ENCODE measurements around the gene PNPLA7. TPM values are rescaled to one million over a fixed set of nuclear protein-coding genes. Genes with fewer than 3 reads are reported as not detected.

The PNPLA7 gene
- total and polyA plus RNA-seq, 2 of the 8 experiments (the other 6 are each of a cell fraction or from before 2014, with no cell fraction given), result 0.35 to 0.47 TPM

DNA sequence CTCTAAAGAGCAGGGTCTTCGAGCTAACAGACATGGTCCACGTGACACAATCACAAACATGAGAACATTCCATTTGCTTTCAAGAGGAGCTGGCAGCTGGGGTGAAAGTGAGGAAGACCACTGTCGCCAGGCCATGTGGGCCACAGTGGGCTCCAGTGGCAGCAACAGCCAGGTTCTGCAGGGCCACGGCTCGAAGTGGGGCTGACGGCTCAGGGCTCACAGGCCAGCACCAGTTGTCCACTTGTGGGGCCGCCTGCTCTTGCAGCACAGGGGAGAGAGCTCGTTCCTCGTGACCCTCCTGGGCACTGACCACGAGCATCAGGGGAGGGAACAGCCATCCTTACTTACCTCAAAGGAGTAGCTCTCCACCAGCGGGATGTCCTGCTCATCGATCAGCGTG lies 38.1 kb upstream of the PNPLA7 start (continued):
- TF ChIP-seq, protein P1, sequence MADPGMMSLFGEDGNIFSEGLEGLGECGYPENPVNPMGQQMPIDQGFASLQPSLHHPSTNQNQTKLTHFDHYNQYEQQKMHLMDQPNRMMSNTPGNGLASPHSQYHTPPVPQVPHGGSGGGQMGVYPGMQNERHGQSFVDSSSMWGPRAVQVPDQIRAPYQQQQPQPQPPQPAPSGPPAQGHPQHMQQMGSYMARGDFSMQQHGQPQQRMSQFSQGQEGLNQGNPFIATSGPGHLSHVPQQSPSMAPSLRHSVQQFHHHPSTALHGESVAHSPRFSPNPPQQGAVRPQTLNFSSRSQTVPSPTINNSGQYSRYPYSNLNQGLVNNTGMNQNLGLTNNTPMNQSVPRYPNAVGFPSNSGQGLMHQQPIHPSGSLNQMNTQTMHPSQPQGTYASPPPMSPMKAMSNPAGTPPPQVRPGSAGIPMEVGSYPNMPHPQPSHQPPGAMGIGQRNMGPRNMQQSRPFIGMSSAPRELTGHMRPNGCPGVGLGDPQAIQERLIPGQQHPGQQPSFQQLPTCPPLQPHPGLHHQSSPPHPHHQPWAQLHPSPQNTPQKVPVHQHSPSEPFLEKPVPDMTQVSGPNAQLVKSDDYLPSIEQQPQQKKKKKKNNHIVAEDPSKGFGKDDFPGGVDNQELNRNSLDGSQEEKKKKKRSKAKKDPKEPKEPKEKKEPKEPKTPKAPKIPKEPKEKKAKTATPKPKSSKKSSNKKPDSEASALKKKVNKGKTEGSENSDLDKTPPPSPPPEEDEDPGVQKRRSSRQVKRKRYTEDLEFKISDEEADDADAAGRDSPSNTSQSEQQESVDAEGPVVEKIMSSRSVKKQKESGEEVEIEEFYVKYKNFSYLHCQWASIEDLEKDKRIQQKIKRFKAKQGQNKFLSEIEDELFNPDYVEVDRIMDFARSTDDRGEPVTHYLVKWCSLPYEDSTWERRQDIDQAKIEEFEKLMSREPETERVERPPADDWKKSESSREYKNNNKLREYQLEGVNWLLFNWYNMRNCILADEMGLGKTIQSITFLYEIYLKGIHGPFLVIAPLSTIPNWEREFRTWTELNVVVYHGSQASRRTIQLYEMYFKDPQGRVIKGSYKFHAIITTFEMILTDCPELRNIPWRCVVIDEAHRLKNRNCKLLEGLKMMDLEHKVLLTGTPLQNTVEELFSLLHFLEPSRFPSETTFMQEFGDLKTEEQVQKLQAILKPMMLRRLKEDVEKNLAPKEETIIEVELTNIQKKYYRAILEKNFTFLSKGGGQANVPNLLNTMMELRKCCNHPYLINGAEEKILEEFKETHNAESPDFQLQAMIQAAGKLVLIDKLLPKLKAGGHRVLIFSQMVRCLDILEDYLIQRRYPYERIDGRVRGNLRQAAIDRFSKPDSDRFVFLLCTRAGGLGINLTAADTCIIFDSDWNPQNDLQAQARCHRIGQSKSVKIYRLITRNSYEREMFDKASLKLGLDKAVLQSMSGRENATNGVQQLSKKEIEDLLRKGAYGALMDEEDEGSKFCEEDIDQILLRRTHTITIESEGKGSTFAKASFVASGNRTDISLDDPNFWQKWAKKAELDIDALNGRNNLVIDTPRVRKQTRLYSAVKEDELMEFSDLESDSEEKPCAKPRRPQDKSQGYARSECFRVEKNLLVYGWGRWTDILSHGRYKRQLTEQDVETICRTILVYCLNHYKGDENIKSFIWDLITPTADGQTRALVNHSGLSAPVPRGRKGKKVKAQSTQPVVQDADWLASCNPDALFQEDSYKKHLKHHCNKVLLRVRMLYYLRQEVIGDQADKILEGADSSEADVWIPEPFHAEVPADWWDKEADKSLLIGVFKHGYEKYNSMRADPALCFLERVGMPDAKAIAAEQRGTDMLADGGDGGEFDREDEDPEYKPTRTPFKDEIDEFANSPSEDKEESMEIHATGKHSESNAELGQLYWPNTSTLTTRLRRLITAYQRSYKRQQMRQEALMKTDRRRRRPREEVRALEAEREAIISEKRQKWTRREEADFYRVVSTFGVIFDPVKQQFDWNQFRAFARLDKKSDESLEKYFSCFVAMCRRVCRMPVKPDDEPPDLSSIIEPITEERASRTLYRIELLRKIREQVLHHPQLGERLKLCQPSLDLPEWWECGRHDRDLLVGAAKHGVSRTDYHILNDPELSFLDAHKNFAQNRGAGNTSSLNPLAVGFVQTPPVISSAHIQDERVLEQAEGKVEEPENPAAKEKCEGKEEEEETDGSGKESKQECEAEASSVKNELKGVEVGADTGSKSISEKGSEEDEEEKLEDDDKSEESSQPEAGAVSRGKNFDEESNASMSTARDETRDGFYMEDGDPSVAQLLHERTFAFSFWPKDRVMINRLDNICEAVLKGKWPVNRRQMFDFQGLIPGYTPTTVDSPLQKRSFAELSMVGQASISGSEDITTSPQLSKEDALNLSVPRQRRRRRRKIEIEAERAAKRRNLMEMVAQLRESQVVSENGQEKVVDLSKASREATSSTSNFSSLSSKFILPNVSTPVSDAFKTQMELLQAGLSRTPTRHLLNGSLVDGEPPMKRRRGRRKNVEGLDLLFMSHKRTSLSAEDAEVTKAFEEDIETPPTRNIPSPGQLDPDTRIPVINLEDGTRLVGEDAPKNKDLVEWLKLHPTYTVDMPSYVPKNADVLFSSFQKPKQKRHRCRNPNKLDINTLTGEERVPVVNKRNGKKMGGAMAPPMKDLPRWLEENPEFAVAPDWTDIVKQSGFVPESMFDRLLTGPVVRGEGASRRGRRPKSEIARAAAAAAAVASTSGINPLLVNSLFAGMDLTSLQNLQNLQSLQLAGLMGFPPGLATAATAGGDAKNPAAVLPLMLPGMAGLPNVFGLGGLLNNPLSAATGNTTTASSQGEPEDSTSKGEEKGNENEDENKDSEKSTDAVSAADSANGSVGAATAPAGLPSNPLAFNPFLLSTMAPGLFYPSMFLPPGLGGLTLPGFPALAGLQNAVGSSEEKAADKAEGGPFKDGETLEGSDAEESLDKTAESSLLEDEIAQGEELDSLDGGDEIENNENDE (IDR thresholded peaks at IDR 0.05; ENCODE audit: insufficient replicate concordance, low read length), result no peak

All from H1 (cell line).